GM18505 (cell line): Measurements from ENCODE around the gene OR10X1.

Experiments
- ATAC-seq: cut with Tn5 transposase; IDR thresholded peaks from one replicate; pipeline ENCODE4 v1.9.1; 2021; ENCODE audit not compliant: unreplicated experiment
- POLR2A ChIP-seq: IDR thresholded peaks from 4 replicates; pipeline ENCODE4 v1.6.1; 2011; ENCODE audit warnings: borderline replicate concordance; ENCODE audit not compliant: insufficient read depth, insufficient read length; ENCODE audit errors: extremely low read depth

Gene OR10X1

GRCh38 chr1:158579733-158580132, at the start of gene OR10X1:
Gene OR10X1 (minus strand): TSS chr1:158579899. CDS start chr1:158579899, 0 bp downstream.
- no peak for ATAC-seq
- TF ChIP-seq POLR2A, result no peak

- no peak for ATAC-seq
- TF ChIP-seq POLR2A, result no peak
These were observed 34.1 kb upstream of the OR10X1 start for GRCh38 chr1:158613764-158614163.

- ATAC-seq, result no peak
- TF ChIP-seq POLR2A, result no peak
These were observed 32.2 kb upstream of the OR10X1 start for GRCh38 chr1:158611916-158612315.

GRCh38 chr1:158607296-158607695, 27.6 kb upstream of the OR10X1 start:
- TF ChIP-seq POLR2A, result no peak

GRCh38 chr1:158604968-158605367, 25.3 kb upstream of the OR10X1 start, which contains the start of gene OR10Z1:
Gene OR10Z1 (plus strand): TSS chr1:158605268. CDS start chr1:158606439, 1,171 bp downstream.
- ATAC-seq, result no peak
- no peak for TF ChIP-seq POLR2A

More at GRCh38 chr1:158607296-158607695, 27.6 kb upstream of the OR10X1 start:
- ATAC-seq, result no peak

GRCh38 chr1:158600735-158601134, 21.0 kb upstream of the OR10X1 start:
- no peak for ATAC-seq
- TF ChIP-seq POLR2A, result no peak

GRCh38 chr1:158586942-158587341, 7.2 kb upstream of the OR10X1 start:
- TF ChIP-seq POLR2A, result no peak
- ATAC-seq, result no peak

GRCh38 chr1:158583962-158584361, 4.3 kb upstream of the OR10X1 start:
- TF ChIP-seq POLR2A, result no peak
- no peak for ATAC-seq

- no peak for TF ChIP-seq POLR2A
- no peak for ATAC-seq
These were observed 2.1 kb downstream of the OR10X1 start for GRCh38 chr1:158577561-158577960.

GRCh38 chr1:158572226-158572625, 7.5 kb downstream of the OR10X1 start:
- no peak for TF ChIP-seq POLR2A

GRCh38 chr1:158570480-158570879, 9.2 kb downstream of the OR10X1 start, which contains the start of gene OR6P1:
Gene OR6P1 (minus strand): TSS chr1:158570580. CDS start chr1:158563604, 6,976 bp downstream.
- no peak for ATAC-seq
- no peak for TF ChIP-seq POLR2A

More at GRCh38 chr1:158572226-158572625, 7.5 kb downstream of the OR10X1 start:
- no peak for ATAC-seq

GRCh38 chr1:158564608-158565007, 15.1 kb downstream of the OR10X1 start:
- no peak for ATAC-seq
- no peak for TF ChIP-seq POLR2A

- no peak for TF ChIP-seq POLR2A
- ATAC-seq, result no peak
These were observed 15.8 kb downstream of the OR10X1 start for GRCh38 chr1:158563853-158564252.

- ATAC-seq, result no peak
- no peak for TF ChIP-seq POLR2A
These were observed 20.0 kb downstream of the OR10X1 start for GRCh38 chr1:158559696-158560095.

GRCh38 chr1:158554352-158554751, 25.3 kb downstream of the OR10X1 start, which contains the start of gene OR6Y1:
Gene OR6Y1 (minus strand): TSS chr1:158554405. CDS start chr1:158548105, 6,300 bp downstream.
- no peak for ATAC-seq
- no peak for TF ChIP-seq POLR2A
